CMK (cell line): ENCODE data around the gene HDAC10.

Experiments
- DNase-seq: peaks from one replicate; pipeline ENCODE4 v3.0.0-alpha.2; 2010; ENCODE audit warnings: low read depth

Gene HDAC10

GRCh38 chr22:50236731-50237409 lies 14.2 kb downstream of the HDAC10 start:
- DNase-seq, result no peak

GRCh38 chr22:50233223-50233622 lies 17.8 kb downstream of the HDAC10 start:
- no peak for DNase-seq

GRCh38 chr22:50232481-50233151 lies 18.4 kb downstream of the HDAC10 start:
- no peak for DNase-seq

- DNase-seq, result no peak
Observed at GRCh38 chr22:50229370-50229769, 21.7 kb downstream of the HDAC10 start.

- no peak for DNase-seq
Observed at GRCh38 chr22:50228366-50228765, 22.7 kb downstream of the HDAC10 start.

GRCh38 chr22:50227579-50228215 lies 23.4 kb downstream of the HDAC10 start:
- no peak for DNase-seq

- no peak for DNase-seq
Observed at GRCh38 chr22:50226875-50227165, 24.2 kb downstream of the HDAC10 start.

- DNase-seq, result no peak
Observed at GRCh38 chr22:50226063-50226874, 24.8 kb downstream of the HDAC10 start.

GRCh38 chr22:50225200-50225969 lies 25.7 kb downstream of the HDAC10 start:
- no peak for DNase-seq

GRCh38 chr22:50224071-50224470 lies 27.0 kb downstream of the HDAC10 start:
- DNase-seq, result no peak

GRCh38 chr22:50222508-50222907 lies 28.6 kb downstream of the HDAC10 start:
- no peak for DNase-seq

- DNase-seq, result no peak
Observed at GRCh38 chr22:50221410-50222300, 29.4 kb downstream of the HDAC10 start.

GRCh38 chr22:50220603-50221409 lies 30.3 kb downstream of the HDAC10 start:
- DNase-seq, result no peak

GRCh38 chr22:50219800-50220602 lies 31.1 kb downstream of the HDAC10 start:
- DNase-seq, result no peak

GRCh38 chr22:50218996-50219727 lies 31.9 kb downstream of the HDAC10 start:
- DNase-seq, result no peak

- DNase-seq, result no peak
Observed at GRCh38 chr22:50218153-50218995, 32.7 kb downstream of the HDAC10 start.

GRCh38 chr22:50217543-50218152 lies 33.4 kb downstream of the HDAC10 start:
- DNase-seq, result no peak
